ENCODE data around the gene FAM163B. TPM values are rescaled to one million over a fixed set of nuclear protein-coding genes. Genes with fewer than 3 reads are reported as not detected.

The FAM163B gene
- polyA plus RNA-seq, 1 of the 3 experiments (the other 2 are of a cell fraction) = 0.05 TPM

DNA sequence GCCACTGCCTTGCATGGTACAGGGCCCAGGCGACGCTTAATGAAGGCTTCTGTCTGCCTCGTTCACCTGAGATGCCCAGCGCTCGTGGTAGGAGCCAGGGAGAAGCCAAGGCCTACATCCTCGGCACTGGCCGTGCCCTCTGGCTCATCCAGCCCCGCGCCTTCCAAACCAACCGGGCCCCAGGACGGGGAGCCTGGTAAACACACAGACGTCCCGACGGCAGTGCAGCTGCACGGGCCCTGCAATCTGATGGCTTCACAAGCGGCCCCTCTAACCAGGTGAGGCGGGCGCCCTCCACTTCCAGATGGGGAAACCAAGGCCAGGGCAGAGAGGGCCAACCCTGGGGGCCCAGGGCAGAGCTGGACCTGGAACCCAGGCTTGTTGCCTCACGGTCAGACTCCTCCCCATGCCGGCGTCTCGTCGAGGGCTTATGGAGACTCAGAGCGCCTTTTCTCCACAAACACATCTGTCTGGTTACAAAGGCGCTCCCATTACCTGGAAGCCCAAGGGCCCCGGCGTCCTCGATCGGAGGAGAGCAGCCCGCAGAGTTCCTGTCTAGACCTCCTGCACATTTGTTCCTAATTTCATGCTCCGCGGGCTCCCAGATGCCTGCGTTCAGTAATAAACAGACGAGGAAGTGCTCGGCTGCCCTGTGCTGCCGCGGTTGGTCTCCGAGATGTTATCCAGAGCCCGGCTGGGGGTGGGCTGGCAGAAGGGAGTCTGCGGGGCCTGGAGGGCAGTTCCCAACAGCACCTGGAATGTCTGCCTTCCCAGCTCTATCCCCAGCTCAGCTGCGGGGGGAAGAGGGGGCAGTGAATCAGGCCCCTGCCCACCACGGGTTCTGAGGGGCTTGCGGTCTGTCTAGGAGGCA, 23.5 kb downstream of the FAM163B start (continued):
- TF ChIP-seq, protein P1, sequence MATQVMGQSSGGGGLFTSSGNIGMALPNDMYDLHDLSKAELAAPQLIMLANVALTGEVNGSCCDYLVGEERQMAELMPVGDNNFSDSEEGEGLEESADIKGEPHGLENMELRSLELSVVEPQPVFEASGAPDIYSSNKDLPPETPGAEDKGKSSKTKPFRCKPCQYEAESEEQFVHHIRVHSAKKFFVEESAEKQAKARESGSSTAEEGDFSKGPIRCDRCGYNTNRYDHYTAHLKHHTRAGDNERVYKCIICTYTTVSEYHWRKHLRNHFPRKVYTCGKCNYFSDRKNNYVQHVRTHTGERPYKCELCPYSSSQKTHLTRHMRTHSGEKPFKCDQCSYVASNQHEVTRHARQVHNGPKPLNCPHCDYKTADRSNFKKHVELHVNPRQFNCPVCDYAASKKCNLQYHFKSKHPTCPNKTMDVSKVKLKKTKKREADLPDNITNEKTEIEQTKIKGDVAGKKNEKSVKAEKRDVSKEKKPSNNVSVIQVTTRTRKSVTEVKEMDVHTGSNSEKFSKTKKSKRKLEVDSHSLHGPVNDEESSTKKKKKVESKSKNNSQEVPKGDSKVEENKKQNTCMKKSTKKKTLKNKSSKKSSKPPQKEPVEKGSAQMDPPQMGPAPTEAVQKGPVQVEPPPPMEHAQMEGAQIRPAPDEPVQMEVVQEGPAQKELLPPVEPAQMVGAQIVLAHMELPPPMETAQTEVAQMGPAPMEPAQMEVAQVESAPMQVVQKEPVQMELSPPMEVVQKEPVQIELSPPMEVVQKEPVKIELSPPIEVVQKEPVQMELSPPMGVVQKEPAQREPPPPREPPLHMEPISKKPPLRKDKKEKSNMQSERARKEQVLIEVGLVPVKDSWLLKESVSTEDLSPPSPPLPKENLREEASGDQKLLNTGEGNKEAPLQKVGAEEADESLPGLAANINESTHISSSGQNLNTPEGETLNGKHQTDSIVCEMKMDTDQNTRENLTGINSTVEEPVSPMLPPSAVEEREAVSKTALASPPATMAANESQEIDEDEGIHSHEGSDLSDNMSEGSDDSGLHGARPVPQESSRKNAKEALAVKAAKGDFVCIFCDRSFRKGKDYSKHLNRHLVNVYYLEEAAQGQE (IDR thresholded peaks at IDR 0.05; ENCODE audit: low read depth, low read length) = no peak
- TF ChIP-seq ELF1 (IDR thresholded peaks at IDR 0.05) (no peak), NRF1 (IDR thresholded peaks at IDR 0.05; ENCODE audit: low read depth, low read length) (no peak), FOSL2 (IDR thresholded peaks at IDR 0.05; ENCODE audit: borderline replicate concordance, low read depth) (no peak), RFX5 (IDR thresholded peaks at IDR 0.05; ENCODE audit: low read length) (no peak), POLR2AphosphoS5 (IDR thresholded peaks at IDR 0.05; ENCODE audit: low read depth, low read length) (peak; percentile 66), RCOR1 (IDR thresholded peaks at IDR 0.05; ENCODE audit: low read length) (peak; percentile 92), YY1 (IDR thresholded peaks at IDR 0.05; ENCODE audit: low read depth) (no peak), GABPA (IDR thresholded peaks at IDR 0.05; ENCODE audit: low read depth) (no peak), FOXJ3 (CRISPR knock-in tag; IDR thresholded peaks at IDR 0.05) (peak; percentile 99), MXI1 (IDR thresholded peaks at IDR 0.05; ENCODE audit: low read depth, low read length) (peak; percentile 61; the same call in 1 of the 2 replicates), FOXM1 (IDR thresholded peaks at IDR 0.05; ENCODE audit: low read depth) (no peak)
- TF ChIP-seq, protein P2, sequence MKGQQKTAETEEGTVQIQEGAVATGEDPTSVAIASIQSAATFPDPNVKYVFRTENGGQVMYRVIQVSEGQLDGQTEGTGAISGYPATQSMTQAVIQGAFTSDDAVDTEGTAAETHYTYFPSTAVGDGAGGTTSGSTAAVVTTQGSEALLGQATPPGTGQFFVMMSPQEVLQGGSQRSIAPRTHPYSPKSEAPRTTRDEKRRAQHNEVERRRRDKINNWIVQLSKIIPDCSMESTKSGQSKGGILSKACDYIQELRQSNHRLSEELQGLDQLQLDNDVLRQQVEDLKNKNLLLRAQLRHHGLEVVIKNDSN (IDR thresholded peaks at IDR 0.05; ENCODE audit: borderline replicate concordance, low read depth) = no peak
- TF ChIP-seq, protein P3, sequence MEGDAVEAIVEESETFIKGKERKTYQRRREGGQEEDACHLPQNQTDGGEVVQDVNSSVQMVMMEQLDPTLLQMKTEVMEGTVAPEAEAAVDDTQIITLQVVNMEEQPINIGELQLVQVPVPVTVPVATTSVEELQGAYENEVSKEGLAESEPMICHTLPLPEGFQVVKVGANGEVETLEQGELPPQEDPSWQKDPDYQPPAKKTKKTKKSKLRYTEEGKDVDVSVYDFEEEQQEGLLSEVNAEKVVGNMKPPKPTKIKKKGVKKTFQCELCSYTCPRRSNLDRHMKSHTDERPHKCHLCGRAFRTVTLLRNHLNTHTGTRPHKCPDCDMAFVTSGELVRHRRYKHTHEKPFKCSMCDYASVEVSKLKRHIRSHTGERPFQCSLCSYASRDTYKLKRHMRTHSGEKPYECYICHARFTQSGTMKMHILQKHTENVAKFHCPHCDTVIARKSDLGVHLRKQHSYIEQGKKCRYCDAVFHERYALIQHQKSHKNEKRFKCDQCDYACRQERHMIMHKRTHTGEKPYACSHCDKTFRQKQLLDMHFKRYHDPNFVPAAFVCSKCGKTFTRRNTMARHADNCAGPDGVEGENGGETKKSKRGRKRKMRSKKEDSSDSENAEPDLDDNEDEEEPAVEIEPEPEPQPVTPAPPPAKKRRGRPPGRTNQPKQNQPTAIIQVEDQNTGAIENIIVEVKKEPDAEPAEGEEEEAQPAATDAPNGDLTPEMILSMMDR (IDR thresholded peaks at IDR 0.05) = no peak

Measured in SK-N-SH (cell line).